HG03025 (cell line): ENCODE results near the gene PLEKHG2.

Source experiments
- ATAC-seq: cut with Tn5 transposase; IDR thresholded peaks from one replicate; pipeline ENCODE4 v1.9.1; 2021; ENCODE audit warnings: mild to moderate bottlenecking, moderate library complexity; ENCODE audit not compliant: unreplicated experiment, low FRiP score

The PLEKHG2 gene

GRCh38 chr19:39473443-39473960 lies 61.0 kb downstream of the PLEKHG2 start:
- no peak for ATAC-seq

- ATAC-seq, result no peak
Observed at GRCh38 chr19:39474139-39474620, 61.7 kb downstream of the PLEKHG2 start.

- ATAC-seq, result no peak
Observed at GRCh38 chr19:39475748-39476147, 63.3 kb downstream of the PLEKHG2 start.
